Hepatic stellate cell (primary cell): ENCODE measurements around the gene TRDN.
"Not testable (repeated sequence)": the region's sequence is repeated elsewhere in the genome, so short reads cannot be mapped to it uniquely, and the experiment has no call there.

ENCODE experiments used
- DNase-seq: peaks from one replicate; pipeline ENCODE4 v3.0.0; 2011; ENCODE audit warnings: low spot score

Gene TRDN

GRCh38 chr6:123402052-123402451, 234.7 kb downstream of the TRDN start:
- DNase-seq: no peak

- no peak for DNase-seq
Measured at GRCh38 chr6:123398072-123398471, 238.7 kb downstream of the TRDN start.

GRCh38 chr6:123393331-123393730, 243.4 kb downstream of the TRDN start:
- no peak for DNase-seq

GRCh38 chr6:123383718-123384117, 253.0 kb downstream of the TRDN start:
- no peak for DNase-seq

- no peak for DNase-seq
Measured at GRCh38 chr6:123380257-123380656, 256.5 kb downstream of the TRDN start.

- DNase-seq: no peak
Measured at GRCh38 chr6:123372737-123373136, 264.0 kb downstream of the TRDN start.

GRCh38 chr6:123363912-123364311, 272.8 kb downstream of the TRDN start:
- DNase-seq: no peak

- DNase-seq: no peak
Measured at GRCh38 chr6:123360359-123360758, 276.4 kb downstream of the TRDN start.

- no peak for DNase-seq
Measured at GRCh38 chr6:123352705-123353104, 284.0 kb downstream of the TRDN start.

GRCh38 chr6:123352279-123352678, 284.5 kb downstream of the TRDN start:
- DNase-seq: no peak

- no peak for DNase-seq
Measured at GRCh38 chr6:123343836-123344235, 292.9 kb downstream of the TRDN start.

GRCh38 chr6:123338394-123338793, 298.4 kb downstream of the TRDN start:
- no peak for DNase-seq

- no peak for DNase-seq
Measured at GRCh38 chr6:123333000-123333756, 303.6 kb downstream of the TRDN start.

GRCh38 chr6:123332070-123332469, 304.7 kb downstream of the TRDN start:
- DNase-seq: no peak

GRCh38 chr6:123329337-123329736, 307.4 kb downstream of the TRDN start:
- no peak for DNase-seq

- DNase-seq: no peak
Measured at GRCh38 chr6:123323452-123324329, 313.1 kb downstream of the TRDN start.

GRCh38 chr6:123321020-123321419, 315.7 kb downstream of the TRDN start:
- no peak for DNase-seq

GRCh38 chr6:123316733-123317323, 319.9 kb downstream of the TRDN start:
- DNase-seq: no peak

- not testable (repeated sequence) for DNase-seq
Measured at GRCh38 chr6:123314459-123314858, 322.3 kb downstream of the TRDN start.

- no peak for DNase-seq
Measured at GRCh38 chr6:123309130-123309529, 327.6 kb downstream of the TRDN start.

GRCh38 chr6:123306334-123306733, 330.4 kb downstream of the TRDN start:
- no peak for DNase-seq

- DNase-seq: no peak
Measured at GRCh38 chr6:123295672-123296071, 341.1 kb downstream of the TRDN start.

- DNase-seq: no peak
Measured at GRCh38 chr6:123295181-123295580, 341.6 kb downstream of the TRDN start.
